Sigmoid colon (tissue), 4 donors: ENCODE results near the gene MOV10L1.
"Not testable (repeated sequence)": the region's sequence is repeated elsewhere in the genome, so short reads cannot be mapped to it uniquely, and the experiment has no call there.

Source experiments
- CTCF ChIP-seq, 4 experiments: fragments of 450-650 bp in 3 of 4; fragments of 200-600 bp in 1 of 4; IDR thresholded peaks; one replicate each; pipeline ENCODE4 v1.5.1; 2016 to 2019; ENCODE audit warnings: antibody characterized with exemption in 4 of 4, mild to moderate bottlenecking in 3 of 4, moderate library complexity in 2 of 4
- POLR2A ChIP-seq, 2 donors: fragments of 450-650 bp; IDR thresholded peaks; one replicate each; pipeline ENCODE4 v1.6.1; 2016; ENCODE audit warnings: antibody characterized with exemption in 2 of 2, mild to moderate bottlenecking in 2 of 2, moderate library complexity in 2 of 2
- POLR2AphosphoS5 ChIP-seq, 4 donors: sonication (generic); formaldehyde crosslinking; IDR thresholded peaks; one replicate each; pipeline ENCODE4 v1.6.1; 2017; ENCODE audit warnings: antibody characterized with exemption in 4 of 4

- TF ChIP-seq POLR2A, POLR2AphosphoS5, CTCF (IDR thresholded peaks at IDR 0.05): not testable (repeated sequence)
Measured at GRCh38 chr22:50137277-50137676, 47.5 kb downstream of the MOV10L1 start.
